CD1c-positive myeloid dendritic cell (primary cell): ENCODE measurements around the gene HTR1B.

Experiments
- DNase-seq: peaks from one replicate; pipeline ENCODE4 v3.0.0-alpha.2; 2016; ENCODE audit errors: extremely low spot score

The HTR1B gene, protein sequence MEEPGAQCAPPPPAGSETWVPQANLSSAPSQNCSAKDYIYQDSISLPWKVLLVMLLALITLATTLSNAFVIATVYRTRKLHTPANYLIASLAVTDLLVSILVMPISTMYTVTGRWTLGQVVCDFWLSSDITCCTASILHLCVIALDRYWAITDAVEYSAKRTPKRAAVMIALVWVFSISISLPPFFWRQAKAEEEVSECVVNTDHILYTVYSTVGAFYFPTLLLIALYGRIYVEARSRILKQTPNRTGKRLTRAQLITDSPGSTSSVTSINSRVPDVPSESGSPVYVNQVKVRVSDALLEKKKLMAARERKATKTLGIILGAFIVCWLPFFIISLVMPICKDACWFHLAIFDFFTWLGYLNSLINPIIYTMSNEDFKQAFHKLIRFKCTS

GRCh38 chr6:77463308-77463860 is at the start of gene HTR1B:
TSS of gene HTR1B (minus strand) at chr6:77463491. CDS start at chr6:77463403, 88 bp downstream.
- no peak for DNase-seq

DNA sequence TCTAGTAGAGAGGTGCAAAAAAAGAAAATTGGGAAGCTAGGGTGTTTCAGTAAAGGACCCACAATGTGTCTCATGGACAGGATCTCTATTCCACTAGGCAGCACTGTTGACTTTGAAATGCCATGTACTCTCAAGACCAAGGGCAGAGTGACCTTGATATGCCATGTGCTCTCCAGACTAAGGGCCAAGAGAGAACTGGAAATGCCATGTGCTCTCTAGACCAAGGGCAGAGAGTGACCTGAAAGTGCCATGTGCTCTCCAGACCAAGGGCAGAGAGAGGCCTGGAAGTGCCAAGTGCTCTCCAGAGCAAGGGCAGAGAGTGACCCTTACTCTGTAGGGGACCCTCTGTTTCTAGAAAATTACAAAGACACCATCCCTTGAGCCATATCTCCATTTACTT is 49.3 kb upstream of the HTR1B start:
- DNase-seq: no peak

GRCh38 chr6:77511860-77512259 is 48.6 kb upstream of the HTR1B start:
- DNase-seq: no peak

DNA sequence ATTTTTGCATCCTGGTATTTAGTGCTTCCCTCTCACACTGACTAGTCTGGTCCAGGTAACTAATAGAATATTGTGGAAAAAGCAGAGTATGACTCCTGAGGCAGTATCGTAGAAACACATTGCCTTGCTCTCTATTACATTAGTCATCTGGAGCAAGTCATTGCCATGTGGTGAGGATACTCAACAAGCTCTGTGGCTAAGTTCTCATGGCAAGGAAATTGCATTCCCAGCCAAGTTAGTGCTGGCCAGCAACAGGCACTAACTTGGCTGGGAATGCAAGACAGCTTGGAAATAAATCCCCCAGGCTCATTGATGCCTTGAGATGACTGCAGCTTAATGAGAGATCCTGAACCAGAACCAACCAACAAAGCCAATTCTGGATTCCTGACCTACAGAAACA is 39.7 kb upstream of the HTR1B start:
- no peak for DNase-seq

DNA sequence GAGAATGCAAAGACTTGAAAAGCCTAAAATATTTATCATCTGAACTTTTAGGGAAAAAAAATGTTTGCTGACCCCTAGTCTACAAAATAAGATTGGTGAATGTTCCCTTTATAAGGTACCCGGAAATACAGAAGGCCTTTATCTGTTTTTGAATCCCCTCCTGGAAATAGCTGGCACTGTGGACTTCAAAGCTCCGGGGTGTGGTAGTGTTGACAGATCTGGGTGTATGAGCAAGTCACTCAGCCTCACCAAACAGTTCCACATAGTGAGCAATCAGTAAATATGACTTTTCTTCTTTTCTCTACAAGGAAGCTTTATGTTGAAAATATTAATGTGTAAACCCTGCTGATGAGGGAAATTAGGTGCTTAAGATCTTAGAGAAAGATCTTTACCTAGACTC is 29.2 kb upstream of the HTR1B start:
- no peak for DNase-seq

- no peak for DNase-seq
Observed at GRCh38 chr6:77487808-77488425, 24.6 kb upstream of the HTR1B start.

DNA sequence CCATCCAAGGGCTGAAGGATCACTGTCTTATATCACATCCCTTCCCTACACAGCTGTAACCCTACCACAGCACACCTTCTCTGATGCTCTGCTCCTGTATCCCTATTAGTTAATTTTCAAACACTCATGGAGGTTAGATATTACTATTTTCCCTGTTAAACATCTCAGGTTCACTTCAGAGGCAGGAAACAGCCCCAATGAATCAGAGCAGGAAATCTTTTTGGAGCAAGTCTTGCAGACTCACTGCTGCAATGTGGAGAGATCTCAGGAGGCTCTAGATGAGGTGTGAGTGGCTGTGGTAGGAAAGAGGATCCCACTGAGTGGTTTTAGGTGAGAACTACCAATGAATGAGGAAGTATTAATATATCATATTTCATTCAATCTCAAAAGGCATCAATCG is 19.7 kb upstream of the HTR1B start:
- no peak for DNase-seq

- no peak for DNase-seq
Observed at GRCh38 chr6:77474973-77475372, 11.7 kb upstream of the HTR1B start.

DNA sequence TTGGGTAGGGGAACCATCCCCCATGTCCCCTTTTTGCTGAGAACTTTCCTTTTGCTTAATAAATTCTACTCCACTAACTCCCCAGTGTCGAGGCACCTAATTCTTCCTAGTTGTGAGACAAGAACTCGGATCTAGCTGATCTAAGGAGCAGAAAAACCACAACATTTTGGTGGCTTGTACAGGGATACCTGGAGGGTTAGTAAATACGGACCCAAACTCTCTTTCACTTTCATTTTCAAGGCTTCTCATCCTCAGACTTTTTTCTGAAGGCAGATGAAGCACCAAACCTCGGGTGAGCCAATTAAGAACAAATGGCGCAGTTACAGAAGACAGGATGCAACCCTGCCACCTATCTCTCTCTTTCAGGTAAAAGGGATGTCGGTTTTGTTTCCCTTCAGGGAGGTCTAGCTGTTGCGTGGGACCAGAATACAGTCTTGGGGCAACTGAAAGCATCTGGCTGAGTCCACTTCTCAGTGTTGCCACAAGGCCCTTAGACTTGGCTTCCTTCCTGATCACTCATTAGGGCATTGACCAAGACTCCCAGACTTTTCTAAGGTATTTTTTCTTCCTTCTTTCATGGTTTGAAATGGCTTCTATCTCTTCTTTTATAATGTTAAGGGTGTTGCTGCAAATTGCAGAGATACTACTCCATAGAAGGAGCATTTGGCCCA is 11.1 kb upstream of the HTR1B start:
- no peak for DNase-seq

DNA sequence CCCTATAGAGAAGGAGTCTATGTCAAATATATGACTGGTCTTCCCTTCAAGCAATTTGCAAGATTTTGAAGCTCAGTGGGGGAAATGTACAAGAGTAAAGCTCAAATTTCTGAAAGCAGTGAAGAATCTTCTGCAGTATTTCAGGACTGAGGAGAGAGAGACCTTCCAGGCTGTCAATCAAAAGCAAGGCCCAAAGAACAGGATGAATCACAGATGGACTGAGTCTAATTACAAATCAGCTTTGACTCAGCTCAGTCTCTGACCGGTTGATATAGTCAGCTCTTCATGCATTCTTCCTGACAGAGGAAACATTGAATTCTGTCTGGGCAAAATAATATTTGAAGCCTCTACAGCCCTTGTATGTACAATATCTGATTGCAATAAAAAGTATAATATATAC is 7.7 kb upstream of the HTR1B start:
- DNase-seq: no peak

DNA sequence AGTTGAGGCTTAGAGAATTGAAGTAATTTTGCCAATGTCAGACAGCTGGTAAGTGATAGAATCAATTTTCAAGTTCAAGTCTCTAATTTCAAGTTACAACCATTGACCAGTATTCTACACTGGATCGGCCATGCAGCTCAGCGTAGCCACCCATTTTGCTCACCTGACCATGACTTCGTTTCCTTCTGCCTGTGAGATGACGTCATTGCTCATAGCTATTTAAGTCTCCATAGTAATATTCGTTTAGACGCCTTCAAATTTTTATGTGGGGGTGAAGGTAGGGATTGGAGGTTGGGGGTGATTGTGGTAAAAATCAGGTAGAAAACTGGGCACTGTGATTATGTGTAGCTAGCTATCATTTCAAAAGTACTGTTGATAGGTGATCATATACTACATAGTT is 5.6 kb upstream of the HTR1B start:
- no peak for DNase-seq

DNA sequence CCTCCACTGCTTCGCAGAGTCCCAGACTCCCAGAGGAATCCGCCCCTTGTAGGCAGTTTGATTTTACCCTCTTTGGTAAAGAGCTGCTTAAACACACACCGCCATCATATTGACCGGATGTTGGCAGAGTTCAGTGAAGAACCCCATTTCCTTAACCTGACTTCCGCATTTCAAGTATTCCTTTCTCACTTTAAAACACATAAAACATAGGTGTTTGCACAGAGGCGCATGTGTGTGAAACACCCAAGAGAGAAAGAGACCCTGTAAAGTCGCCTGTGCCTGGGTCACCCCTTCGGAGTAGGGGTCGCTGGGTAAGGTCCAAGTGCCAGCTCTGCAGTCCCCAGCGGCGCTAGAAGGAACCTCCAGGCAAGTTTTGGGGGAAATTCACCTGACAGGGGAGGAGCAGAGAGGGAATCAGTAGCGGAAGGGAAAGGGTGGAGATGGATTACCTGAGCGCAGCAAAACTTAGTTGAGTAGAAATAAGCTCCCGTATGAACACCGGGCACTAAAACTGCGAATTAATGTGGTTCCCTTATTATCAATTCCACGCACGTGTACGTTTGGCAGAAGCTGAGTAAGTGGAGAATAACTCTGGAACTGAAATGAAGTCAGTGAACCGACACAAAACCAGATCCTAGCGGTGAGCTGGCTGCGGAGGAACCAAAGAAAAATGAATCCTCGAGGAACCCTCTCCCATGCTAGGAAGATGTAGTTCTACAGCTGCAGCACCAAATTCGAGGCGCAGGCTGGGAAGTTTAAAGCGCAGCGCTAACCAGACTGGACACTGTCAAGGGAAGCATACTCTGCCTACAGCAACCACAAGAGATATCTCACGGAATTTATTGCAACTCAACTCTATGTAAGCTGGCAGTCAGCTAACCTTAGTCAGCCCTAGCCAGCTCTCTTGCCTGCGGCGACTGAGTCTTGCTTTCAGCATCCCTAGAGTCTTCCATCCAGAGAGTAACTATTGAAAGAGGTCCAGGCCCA is 3.5 kb upstream of the HTR1B start:
- no peak for DNase-seq

- DNase-seq: peak; percentile 24
Observed at GRCh38 chr6:77466055-77466450, 2.8 kb upstream of the HTR1B start.

DNA sequence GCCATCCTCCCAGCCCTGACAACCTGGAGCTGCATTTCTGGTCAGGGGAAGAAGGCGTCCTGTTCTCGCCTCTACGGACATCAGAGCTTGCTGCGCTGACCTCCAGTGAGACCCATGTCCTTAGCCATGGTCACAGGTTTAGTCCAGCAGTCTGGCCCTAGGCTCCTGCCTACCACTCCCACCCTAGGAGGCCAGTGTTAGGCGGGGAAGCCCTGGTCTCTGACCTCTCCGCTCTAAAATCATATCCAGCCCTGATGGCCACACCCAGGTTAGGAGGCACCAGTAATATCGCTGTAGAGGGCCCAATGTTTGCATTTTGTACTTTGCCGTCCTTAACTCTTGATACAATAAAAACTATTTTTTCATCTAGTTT is 1.2 kb upstream of the HTR1B start:
- DNase-seq: no peak

- DNase-seq: no peak
Observed at GRCh38 chr6:77463861-77464494, 687 bp upstream of the HTR1B start.

DNA sequence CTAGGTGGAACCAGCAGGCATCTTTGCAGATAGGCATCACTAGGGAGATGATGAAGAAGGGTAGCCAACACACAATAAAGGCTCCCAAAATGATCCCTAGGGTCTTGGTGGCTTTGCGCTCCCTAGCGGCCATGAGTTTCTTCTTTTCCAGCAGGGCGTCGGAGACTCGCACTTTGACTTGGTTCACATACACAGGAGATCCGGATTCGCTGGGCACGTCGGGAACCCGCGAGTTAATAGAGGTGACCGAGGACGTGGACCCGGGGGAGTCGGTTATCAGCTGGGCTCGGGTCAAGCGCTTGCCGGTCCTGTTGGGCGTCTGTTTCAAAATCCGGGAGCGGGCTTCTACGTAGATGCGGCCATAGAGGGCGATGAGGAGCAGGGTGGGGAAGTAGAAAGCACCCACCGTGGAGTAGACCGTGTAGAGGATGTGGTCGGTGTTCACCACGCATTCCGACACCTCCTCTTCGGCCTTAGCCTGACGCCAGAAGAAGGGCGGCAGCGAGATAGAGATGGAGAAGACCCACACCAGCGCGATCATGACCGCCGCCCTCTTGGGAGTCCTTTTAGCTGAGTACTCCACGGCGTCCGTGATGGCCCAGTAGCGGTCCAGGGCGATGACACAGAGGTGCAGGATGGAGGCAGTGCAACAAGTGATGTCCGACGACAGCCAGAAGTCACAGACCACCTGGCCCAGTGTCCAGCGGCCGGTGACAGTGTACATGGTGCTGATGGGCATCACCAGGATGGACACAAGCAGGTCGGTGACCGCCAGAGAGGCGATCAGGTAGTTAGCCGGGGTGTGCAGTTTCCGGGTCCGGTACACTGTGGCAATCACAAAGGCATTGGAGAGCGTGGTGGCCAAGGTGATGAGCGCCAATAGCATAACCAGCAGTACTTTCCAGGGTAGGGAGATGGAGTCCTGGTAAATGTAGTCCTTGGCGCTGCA is 658 bp downstream of the HTR1B start:
- no peak for DNase-seq

- no peak for DNase-seq
Observed at GRCh38 chr6:77461796-77462195, 1.5 kb downstream of the HTR1B start.

DNA sequence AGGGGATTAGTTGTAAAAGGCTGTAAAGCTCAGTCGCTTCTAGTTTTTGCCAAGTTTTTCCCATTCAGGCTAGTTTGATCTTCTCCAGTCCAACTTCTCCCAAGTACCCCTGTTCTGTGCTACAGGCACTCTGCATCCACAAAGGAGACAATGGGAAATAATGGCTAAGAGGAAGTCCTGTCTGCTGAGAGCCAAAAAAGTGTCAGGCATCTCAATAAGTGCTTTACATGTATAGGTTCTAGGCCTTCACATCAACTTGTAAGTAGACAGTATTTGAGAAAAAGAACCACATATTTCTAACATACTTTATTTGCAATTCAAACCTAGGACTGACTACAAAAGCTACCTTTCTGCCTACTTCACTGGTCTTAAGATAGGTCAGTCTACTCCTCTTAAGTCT is 4.9 kb downstream of the HTR1B start:
- DNase-seq: no peak

- peak; percentile 33 for DNase-seq
Observed at GRCh38 chr6:77457720-77458349, 5.5 kb downstream of the HTR1B start.
